Ovary (tissue), 9 donors: Measurements from ENCODE around the gene ANK3. TPM values are rescaled to one million over a fixed set of nuclear protein-coding genes. Genes with fewer than 3 reads are reported as not detected.

ENCODE experiments used
- DNase-seq, 5 donors: peaks; one replicate each; pipeline ENCODE4 v3.0.0-alpha.2; 2019 to 2020
- H3K27ac ChIP-seq, 2 donors: fragments of 200-600 bp; one replicate each; pipeline versions ENCODE4 v1.5.1 to v1.8.0; 2019 to 2022
- H3K27me3 ChIP-seq: fragments of 200-600 bp; one replicate; pipeline ENCODE4 v1.8.0; 2022
- H3K36me3 ChIP-seq: fragments of 200-600 bp; sonication (generic); one replicate; pipeline ENCODE4 v1.5.1; 2019
- H3K4me1 ChIP-seq: one replicate; pipeline ENCODE4 v1.8.1; 2013; ENCODE audit warnings: mild to moderate bottlenecking, moderate library complexity; ENCODE audit not compliant: insufficient read depth
- H3K4me3 ChIP-seq: fragments of 200-600 bp; sonication (generic); one replicate; pipeline ENCODE4 v1.5.1; 2017
- H3K9me3 ChIP-seq, 2 donors: fragments of 200-600 bp in 1 of 2; sonication (generic) in 1 of 2; one replicate each; pipeline versions ENCODE4 v1.5.1 to v1.8.1; 2013 to 2019; ENCODE audit warnings: mild to moderate bottlenecking in 1 of 2, moderate library complexity in 1 of 2
- CTCF ChIP-seq, 3 donors: fragments of 450-650 bp in 2 of 3; fragments of 200-600 bp in 1 of 3; IDR thresholded peaks; one replicate each; pipeline versions ENCODE4 v1.5.1 to v1.8.0; 2016 to 2022; ENCODE audit warnings: antibody characterized with exemption in 3 of 3, mild to moderate bottlenecking in 1 of 3
- EP300 ChIP-seq: sonication (generic); formaldehyde crosslinking; IDR thresholded peaks from one replicate; pipeline ENCODE4 v1.6.1; 2017; ENCODE audit warnings: antibody characterized with exemption
- POLR2A ChIP-seq: fragments of 450-650 bp; IDR thresholded peaks from one replicate; pipeline ENCODE4 v1.6.1; 2017; ENCODE audit warnings: antibody characterized with exemption, mild to moderate bottlenecking, moderate library complexity
- WGBS, 3 donors: extraction: QIAGEN DNeasy Blood & Tissue Kit in 1 of 3; methylation state at CpG; one replicate each; pipeline versions ENCODE4 v1.1.5 to v1.1.7; 2013 to 2017; 5-methylcytosine and 5-hydroxymethylcytosine counted together
- intact Hi-C, 4 donors: fragments of 100-400 bp; cut with DNase I; formaldehyde crosslinking; loops; one replicate each; pipeline versions ENCODE4 v1.11.0 to v1.15.1; 2022 to 2023
- polyA plus RNA-seq, 2 donors: library from polyadenylated mRNA; stranded (reverse); fragments of 200-250 nt in 1 of 2; fragments of 350-450 nt in 1 of 2; fragmentation: Illumina TruSeq in 1 of 2; extraction: RNeasy Lipid Tissue Mini Kit (QIAGEN cat#74804) in 1 of 2; gene quantifications; one replicate each; pipeline ENCODE4 v1.2.3, GENCODE V29; 2013 to 2014
- total RNA-seq, 7 donors: library from RNA; depleted of rRNA in 2 of 7; stranded (reverse); fragments of >200 nt in 2 of 7; fragmentation: NEBNext Ultra II Directional in 3 of 7; extraction: Animal tissue kit (Norgen Biotek cat#: 25700) in 3 of 7; gene quantifications; one replicate each; pipeline versions ENCODE4 v1.1.0 to v1.2.4, GENCODE V29; 2016 to 2023
- donor health status: DM: no; HTN: no; CAD: no; lungs with moderate emphysema.
- donor health status: DM: no; HTN: no; CAD: no.
- donor health status: Bipolar disorder and iron deficiency.
- donor health status: DM: yes; HTN: yes; CAD: no.
- donor health status: DM: no; HTN: no; CAD: no.
- donor health status: DM: yes; HTN: yes; CAD: no.

Gene ANK3
- total and polyA plus RNA-seq, 9 donors = 11.4 to 74.1 (median 28.3) TPM

GRCh38 chr10:60288256-60288655 lies 101.4 kb downstream of the ANK3 start:
- H3K27me3 ChIP-seq = no peaks in the 10 kb centered on the region
- TF ChIP-seq POLR2A = no peak
- no peak for TF ChIP-seq CTCF (IDR thresholded peaks at IDR 0.05)
- no peak for TF ChIP-seq EP300
- no peak overlapping the region for H3K4me3 ChIP-seq
- H3K36me3 ChIP-seq = no peaks in the 10 kb centered on the region
- no peaks in the 10 kb centered on the region for H3K9me3 ChIP-seq
- no peak overlapping the region for H3K27ac ChIP-seq
- DNase-seq = no peak
- 73 to 81% (median 76%) methylated on average over 3 of the region's 3 CpGs for WGBS, 3 donors
- intact Hi-C loops = no loop called here
- peaks cover 7% of the 10 kb centered on the region for H3K4me1 ChIP-seq

- Histone ChIP-seq H3K4me1 (peaks cover 5% of the 10 kb centered on the region), H3K27me3 (no peaks in the 10 kb centered on the region), H3K36me3 (no peaks in the 10 kb centered on the region), H3K4me3 (no peak overlapping the region), H3K9me3 (no peaks in the 10 kb centered on the region), H3K27ac (no peak overlapping the region)
- DNase-seq = no peak
- TF ChIP-seq CTCF (IDR thresholded peaks at IDR 0.05) = no peak
- TF ChIP-seq POLR2A = no peak
- TF ChIP-seq EP300 = no peak
- intact Hi-C loops = no loop called here
- 3 to 25% (median 4%) methylated on average over 1 of the region's 1 CpG for WGBS, 3 donors
Observed at GRCh38 chr10:60286559-60286958, 103.1 kb downstream of the ANK3 start.

GRCh38 chr10:60283397-60283796 lies 106.3 kb downstream of the ANK3 start:
- H3K27me3 ChIP-seq = no peaks in the 10 kb centered on the region
- no peaks in the 10 kb centered on the region for H3K36me3 ChIP-seq
- H3K4me3 ChIP-seq = no peak overlapping the region
- DNase-seq = no peak
- TF ChIP-seq EP300 = no peak
- no peak for TF ChIP-seq CTCF (IDR thresholded peaks at IDR 0.05)
- TF ChIP-seq POLR2A = no peak
- intact Hi-C loops = no loop called here
- WGBS, 3 donors = 65 to 76% (median 72%) methylated on average over 2 of the region's 2 CpGs
- peaks cover 2% of the 10 kb centered on the region for H3K4me1 ChIP-seq
- no peak overlapping the region for H3K27ac ChIP-seq
- no peaks in the 10 kb centered on the region for H3K9me3 ChIP-seq

GRCh38 chr10:60282771-60283353 lies 106.8 kb downstream of the ANK3 start:
- H3K9me3 ChIP-seq = no peaks in the 10 kb centered on the region
- TF ChIP-seq CTCF (IDR thresholded peaks at IDR 0.05) (no peak), POLR2A (no peak), EP300 (no peak)
- 80 to 85% (median 83%) methylated on average over 5 of the region's 5 CpGs for WGBS, 3 donors
- no peaks in the 10 kb centered on the region for H3K27me3 ChIP-seq
- intact Hi-C loops = no loop called here
- no peak for DNase-seq
- no peak overlapping the region for H3K4me3 ChIP-seq
- H3K36me3 ChIP-seq = no peaks in the 10 kb centered on the region
- H3K27ac ChIP-seq = no peak overlapping the region
- H3K4me1 ChIP-seq = peaks cover 2% of the 10 kb centered on the region
